ENCODE results near the gene GPR17. TPM values are rescaled to one million over a fixed set of nuclear protein-coding genes. Genes with fewer than 3 reads are reported as not detected.

Gene GPR17
- total and polyA plus RNA-seq, 10 donors, result 0.09 to 1.9 (median 0.24) TPM; not detected in 4

DNA sequence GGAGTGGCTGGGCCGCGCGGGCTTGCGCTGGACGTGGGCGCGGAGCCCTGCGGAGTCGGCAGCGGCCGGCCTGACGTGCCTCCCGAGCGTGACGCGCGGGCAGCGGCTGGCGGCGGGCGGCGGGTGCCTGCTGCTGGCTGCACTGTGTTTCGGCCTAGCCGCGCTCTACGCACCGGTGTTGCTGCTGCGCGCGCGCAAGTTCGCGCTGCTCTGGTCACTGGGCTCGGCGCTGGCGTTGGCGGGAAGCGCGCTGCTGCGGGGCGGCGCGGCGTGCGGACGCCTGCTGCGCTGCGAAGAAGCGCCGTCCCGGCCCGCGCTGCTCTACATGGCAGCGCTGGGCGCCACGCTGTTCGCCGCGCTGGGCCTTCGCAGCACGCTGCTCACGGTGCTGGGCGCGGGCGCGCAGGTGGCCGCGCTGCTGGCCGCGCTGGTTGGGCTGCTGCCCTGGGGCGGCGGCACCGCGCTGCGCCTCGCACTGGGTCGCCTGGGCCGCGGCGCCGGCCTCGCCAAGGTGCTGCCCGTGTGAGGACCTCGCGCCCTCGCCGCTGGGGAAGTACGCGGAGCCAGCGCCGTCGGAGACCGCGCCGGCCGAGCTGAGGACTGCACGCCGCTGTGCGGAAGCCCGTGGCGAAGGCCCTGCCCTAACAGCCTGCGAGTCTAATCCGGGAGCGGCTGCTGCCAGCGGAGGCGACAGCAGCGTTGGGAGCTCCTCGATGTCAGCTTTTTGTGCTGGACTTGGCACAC lies 55.9 kb downstream of the GPR17 start:
- Histone ChIP-seq H3K27me3 (replicated peaks in 1 of 7) (no peaks in the 10 kb centered on the region), H3K4me3 (peak overlapping the region; percentile 33 to 83 (median 72)), H3K27ac (peak overlapping the region; percentile 95 to 99 (median 96)), H3K36me3 (peaks cover 0 to 38% (median 17%) of the 10 kb centered on the region in 6 donors), H3K9me3 (no peaks in the 10 kb centered on the region), H3K4me1 (peaks cover 19 to 57% (median 43%) of the 10 kb centered on the region in 6 donors)
- peak in 10 of 11 experiments; percentile 20 to 69 (median 43) for TF ChIP-seq CTCF (IDR thresholded peaks at IDR 0.05 in 8 of 11, conservative IDR thresholded peaks at IDR 0.05 in 3 of 11)
- TF ChIP-seq POLR2AphosphoS5 (IDR thresholded peaks at IDR 0.05), result peak; percentile 83 to 94 (median 90)
- peak in 1 of 3 donors; percentile 28 for TF ChIP-seq POLR2A (IDR thresholded peaks at IDR 0.05)
- intact Hi-C loops (cut with DNase I; ENCODE audit: low total_unique reads), result no loop called here
- peak; percentile 97 for DNase-seq
- 0 to 14% (median 0%) methylated on average over 1 to 108 of the region's 108 CpGs for WGBS, 5 donors

Other genes starting within 250 kb of the GPR17 start
- not detected for gene PROC, start 227.7 kb upstream of the GPR17 start, total RNA-seq
- under 1 TPM; 0.16 to 0.52 (median 0.21) TPM for gene PROC, start 227.7 kb upstream of the GPR17 start, polyA plus RNA-seq
- gene IWS1, start 119.7 kb upstream of the GPR17 start, total RNA-seq, result 10 to 100 TPM; 40.5 to 59.7 (median 44.3) TPM
- gene IWS1, start 119.7 kb upstream of the GPR17 start, polyA plus RNA-seq, result 10 to 100 TPM; 18.8 to 28.1 (median 22.0) TPM
- gene MYO7B, start 110.5 kb upstream of the GPR17 start, total RNA-seq, result 10 to 100 TPM; 32.3 to 55.7 (median 50.1) TPM
- 100 to 1,000 TPM in 2 of 3 donors, 10 to 100 TPM in 1; 76.9 to 165 (median 103) TPM for gene MYO7B, start 110.5 kb upstream of the GPR17 start, polyA plus RNA-seq
- gene LIMS2, start 29.4 kb downstream of the GPR17 start, total RNA-seq, result 100 to 1,000 TPM in 3 of 7 donors, 10 to 100 TPM in 4; 62.5 to 190 (median 76.3) TPM
- 100 to 1,000 TPM in 2 of 3 donors, 10 to 100 TPM in 1; 76.1 to 437 (median 328) TPM for gene LIMS2, start 29.4 kb downstream of the GPR17 start, polyA plus RNA-seq
- gene SFT2D3, start 55.3 kb downstream of the GPR17 start, total RNA-seq, result 10 to 100 TPM in 3 of 7 donors, 1 to 10 TPM in 4; 3.7 to 13.2 (median 9.6) TPM
- gene SFT2D3, start 55.3 kb downstream of the GPR17 start, polyA plus RNA-seq, result 1 to 10 TPM; 8.3 to 9.0 (median 8.8) TPM
- gene WDR33, start 165.0 kb downstream of the GPR17 start, total RNA-seq, result 10 to 100 TPM; 56.6 to 85.3 (median 64.1) TPM
- 10 to 100 TPM; 15.4 to 18.4 (median 17.5) TPM for gene WDR33, start 165.0 kb downstream of the GPR17 start, polyA plus RNA-seq
- 10 to 100 TPM; 16.1 to 29.8 (median 25.6) TPM for gene POLR2D, start 212.0 kb downstream of the GPR17 start, total RNA-seq
- 10 to 100 TPM; 11.4 to 16.0 (median 13.4) TPM for gene POLR2D, start 212.0 kb downstream of the GPR17 start, polyA plus RNA-seq
- gene AMMECR1L, start 239.8 kb downstream of the GPR17 start, total RNA-seq, result 10 to 100 TPM; 12.9 to 17.2 (median 15.0) TPM
- gene AMMECR1L, start 239.8 kb downstream of the GPR17 start, polyA plus RNA-seq, result 1 to 10 TPM; 4.8 to 8.3 (median 7.7) TPM

All from spleen (tissue), 11 donors.